SK-N-SH treated with all-trans-retinoic acid at 6 μM for 48 hours (cell line): ENCODE data around the gene CNTNAP2.

ENCODE experiments used
- ATAC-seq: fragments of 200-7000 bp; cut with Tn5 transposase; 3 replicates; pipeline ENCODE4 v1.9.1; 2020; ENCODE audit warnings: mild to moderate bottlenecking, moderate library complexity
- ARNTL ChIP-seq: fragments of 450-650 bp; formaldehyde crosslinking; IDR thresholded peaks from 2 replicates; pipeline ENCODE4 v1.5.0; 2020; ENCODE audit warnings: low read depth, mild to moderate bottlenecking, moderate library complexity, borderline replicate concordance
- BACH2 ChIP-seq: fragments of 250-450 bp; sonication (Bioruptor Pico); IDR thresholded peaks from 2 replicates; pipeline ENCODE4 v1.9.0; 2021; ENCODE audit warnings: mild to moderate bottlenecking, borderline replicate concordance
- CSDC2 ChIP-seq: fragments of 250-450 bp; sonication (Bioruptor Pico); IDR thresholded peaks from 2 replicates; pipeline ENCODE4 v1.5.0; 2020; ENCODE audit warnings: mild to moderate bottlenecking, moderate library complexity
- CSRNP3 ChIP-seq: fragments of 250-450 bp; sonication (Bioruptor Pico); IDR thresholded peaks from 2 replicates; pipeline ENCODE4 v1.5.1; 2021; ENCODE audit warnings: mild to moderate bottlenecking, moderate library complexity
- ESRRG ChIP-seq: fragments of 250-450 bp; sonication (Bioruptor Pico); IDR thresholded peaks from 2 replicates; pipeline ENCODE4 v1.6.1; 2021; ENCODE audit warnings: mild to moderate bottlenecking
- GLIS3 ChIP-seq: fragments of 250-450 bp; sonication (Bioruptor Pico); IDR thresholded peaks from 2 replicates; pipeline ENCODE4 v1.5.0; 2020; ENCODE audit warnings: mild to moderate bottlenecking, moderate library complexity
- ISL1 ChIP-seq: fragments of 250-450 bp; sonication (Bioruptor Pico); IDR thresholded peaks from 2 replicates; pipeline ENCODE4 v2.1.2; 2022; ENCODE audit warnings: mild to moderate bottlenecking, moderate library complexity
- OSR1 ChIP-seq: fragments of 250-450 bp; sonication (Bioruptor Pico); IDR thresholded peaks from 2 replicates; pipeline ENCODE4 v1.8.0; 2022; ENCODE audit warnings: moderate library complexity, mild to moderate bottlenecking, inconsistent platforms
- PATZ1 ChIP-seq: fragments of 250-450 bp; sonication (Bioruptor Pico); IDR thresholded peaks from 2 replicates; pipeline ENCODE4 v1.8.0; 2020; ENCODE audit warnings: mild to moderate bottlenecking, moderate library complexity, borderline replicate concordance
- POU6F1 ChIP-seq: fragments of 250-450 bp; sonication (Bioruptor Pico); IDR thresholded peaks from 2 replicates; pipeline ENCODE4 v1.8.0; 2021; ENCODE audit warnings: low read depth, mild to moderate bottlenecking, moderate library complexity, borderline replicate concordance
- PPARA ChIP-seq: fragments of 250-450 bp; sonication (Bioruptor Pico); IDR thresholded peaks from 2 replicates; pipeline ENCODE4 v1.5.0; 2020; ENCODE audit warnings: mild to moderate bottlenecking, borderline replicate concordance
- RARB ChIP-seq: fragments of 250-450 bp; sonication (Bioruptor Pico); IDR thresholded peaks from 2 replicates; pipeline ENCODE4 v1.8.0; 2021; ENCODE audit warnings: mild to moderate bottlenecking, moderate library complexity
- SNAI2 ChIP-seq: fragments of 250-450 bp; sonication (Bioruptor Pico); IDR thresholded peaks from 2 replicates; pipeline ENCODE4 v1.5.0; 2020; ENCODE audit warnings: mild to moderate bottlenecking, moderate library complexity
- TCF4 ChIP-seq: fragments of 250-450 bp; sonication (Bioruptor Pico); IDR thresholded peaks from 2 replicates; pipeline ENCODE4 v1.8.0; 2021; ENCODE audit warnings: mild to moderate bottlenecking, moderate library complexity, borderline replicate concordance
- TOX ChIP-seq: fragments of 250-450 bp; sonication (Bioruptor Pico); IDR thresholded peaks from 2 replicates; pipeline ENCODE4 v1.8.0; 2021; ENCODE audit warnings: mild to moderate bottlenecking, moderate library complexity, borderline replicate concordance
- ZC3H10 ChIP-seq: fragments of 250-450 bp; sonication (Bioruptor Pico); IDR thresholded peaks from 2 replicates; pipeline ENCODE4 v1.5.1; 2021; ENCODE audit warnings: mild to moderate bottlenecking, moderate library complexity
- ZFP3 ChIP-seq: fragments of 250-450 bp; sonication (Bioruptor Pico); IDR thresholded peaks from 2 replicates; pipeline ENCODE4 v1.5.0; 2020; ENCODE audit warnings: mild to moderate bottlenecking, moderate library complexity
- ZFP30 ChIP-seq: fragments of 450-650 bp; formaldehyde crosslinking; IDR thresholded peaks from 2 replicates; pipeline ENCODE4 v1.5.0; 2022; ENCODE audit warnings: mild to moderate bottlenecking, moderate library complexity
- ZNF565 ChIP-seq: fragments of 450-650 bp; formaldehyde crosslinking; conservative IDR thresholded peaks from 2 replicates; pipeline ENCODE4 v1.5.0; 2020; ENCODE audit warnings: low read depth, mild to moderate bottlenecking, moderate library complexity
- ZNF70 ChIP-seq: fragments of 450-650 bp; formaldehyde crosslinking; IDR thresholded peaks from 2 replicates; pipeline ENCODE4 v1.5.0; 2020; ENCODE audit warnings: mild to moderate bottlenecking, moderate library complexity
- ZNF8 ChIP-seq: fragments of 450-650 bp; formaldehyde crosslinking; IDR thresholded peaks from 2 replicates; pipeline ENCODE4 v1.5.0; 2020; ENCODE audit warnings: mild to moderate bottlenecking, moderate library complexity

CNTNAP2 gene

GRCh38 chr7:148201992-148202391, 2085.4 kb downstream of the CNTNAP2 start:
- no peak for TF ChIP-seq ZNF70 (CRISPR knock-in tag)
- no peak for TF ChIP-seq ARNTL
- TF ChIP-seq, all 23 proteins: peak for 0
- no peak for ATAC-seq

- ATAC-seq: no peak
- no peak for TF ChIP-seq ZC3H10 (CRISPR knock-in tag)
- TF ChIP-seq BACH2 (CRISPR knock-in tag): no peak
- TF ChIP-seq ISL1 (CRISPR knock-in tag): no peak
- no peak for TF ChIP-seq PATZ1 (CRISPR knock-in tag)
- TF ChIP-seq CSDC2: no peak
- no peak for TF ChIP-seq OSR1 (CRISPR knock-in tag)
- TF ChIP-seq GLIS3: no peak
- no peak for TF ChIP-seq ZFP3
- no peak for TF ChIP-seq TCF4 (CRISPR knock-in tag)
- TF ChIP-seq ZNF8 (CRISPR knock-in tag): no peak
- TF ChIP-seq ZNF70 (CRISPR knock-in tag): no peak
- no peak for TF ChIP-seq ZNF565 (CRISPR knock-in tag)
Measured at GRCh38 chr7:148204639-148205304, 2088.2 kb downstream of the CNTNAP2 start.

- TF ChIP-seq TCF4 (CRISPR knock-in tag) (no peak), OSR1 (CRISPR knock-in tag) (no peak), RARB (CRISPR knock-in tag) (no peak), TOX (CRISPR knock-in tag) (no peak), CSDC2 (no peak)
- TF ChIP-seq, all 23 proteins: peak for 0
- ATAC-seq: no peak
Measured at GRCh38 chr7:148209643-148210190, 2093.1 kb downstream of the CNTNAP2 start.

- no peak for ATAC-seq
- no peak for TF ChIP-seq ARNTL
- TF ChIP-seq POU6F1: no peak
- no peak for TF ChIP-seq ESRRG (CRISPR knock-in tag)
- no peak for TF ChIP-seq TCF4 (CRISPR knock-in tag)
- no peak for TF ChIP-seq SNAI2 (CRISPR knock-in tag)
- TF ChIP-seq PPARA (CRISPR knock-in tag): no peak
- no peak for TF ChIP-seq GLIS3
- TF ChIP-seq TOX (CRISPR knock-in tag): no peak
- TF ChIP-seq ISL1 (CRISPR knock-in tag): no peak
- TF ChIP-seq OSR1 (CRISPR knock-in tag): no peak
- no peak for TF ChIP-seq ZFP3
- no peak for TF ChIP-seq ZC3H10 (CRISPR knock-in tag)
- TF ChIP-seq CSRNP3 (CRISPR knock-in tag): no peak
- TF ChIP-seq PATZ1 (CRISPR knock-in tag): no peak
- no peak for TF ChIP-seq CSDC2
- TF ChIP-seq ZNF565 (CRISPR knock-in tag): no peak
- TF ChIP-seq ZNF70 (CRISPR knock-in tag): no peak
- no peak for TF ChIP-seq RARB (CRISPR knock-in tag)
- TF ChIP-seq ZFP30 (CRISPR knock-in tag): no peak
- no peak for TF ChIP-seq ZNF8 (CRISPR knock-in tag)
Measured at GRCh38 chr7:148210804-148211325, 2094.3 kb downstream of the CNTNAP2 start.
